DND-41 (cell line): ENCODE measurements around the gene CDH16.

Experiments used
- CTCF ChIP-seq: IDR thresholded peaks from 2 replicates; pipeline ENCODE4 v1.5.1; 2012; ENCODE audit warnings: borderline replicate concordance, low read length, moderate library complexity, mild to moderate bottlenecking; ENCODE audit not compliant: poor library complexity, severe bottlenecking; ENCODE audit errors: extremely low read depth
- EZH2 ChIP-seq: IDR thresholded peaks from 3 replicates; pipeline ENCODE4 v1.6.1; 2012; ENCODE audit warnings: borderline replicate concordance, low read depth, mild to moderate bottlenecking, moderate library complexity, low read length, inconsistent platforms; ENCODE audit not compliant: severe bottlenecking

DNA sequence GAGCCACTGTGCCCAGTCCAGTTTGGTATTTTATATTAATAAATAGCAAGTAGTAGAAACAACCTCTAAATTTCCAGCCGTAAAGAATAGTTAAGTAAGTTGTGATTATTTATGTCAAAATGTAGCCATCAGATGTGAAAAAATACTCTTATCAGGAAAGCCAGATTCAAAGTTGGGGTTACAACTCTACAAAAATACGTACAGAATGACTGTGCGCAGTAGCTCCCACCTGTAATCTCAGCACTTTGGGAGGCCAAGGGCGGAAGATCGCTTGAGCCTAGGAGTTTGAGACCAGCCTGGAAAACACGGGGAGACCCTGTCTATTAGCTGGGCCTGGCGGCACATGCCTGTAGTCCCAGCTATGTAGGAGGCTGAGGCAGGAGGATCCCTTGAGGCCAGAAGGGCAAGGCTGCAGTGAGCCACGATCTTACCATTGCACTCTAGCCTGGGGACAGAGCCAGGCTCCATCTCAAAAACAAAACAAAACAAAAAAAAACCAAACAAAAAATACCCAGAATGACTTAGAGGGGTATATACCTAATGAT, 36.6 kb downstream of the CDH16 start:
- TF ChIP-seq CTCF (no peak), EZH2 (no peak)
